T-cell (primary cell): ENCODE results near the gene CDH22. TPM values are rescaled to one million over a fixed set of nuclear protein-coding genes. Genes with fewer than 3 reads are reported as not detected.

Source experiments
- ATAC-seq, 4 experiments: fragments of 200-7000 bp in 3 of 4; fragments of 150-1000 bp in 1 of 4; cut with Tn5 transposase; replicated peaks in 1 of 4; 1 replicate in 3 of 4; 2 replicates in 1 of 4; pipeline ENCODE4 v1.10.0; 2021; ENCODE audit warnings: moderate library complexity in 3 of 4, mild to moderate bottlenecking in 2 of 4, moderate number of reproducible peaks in 1 of 4
- CTCF ChIA-PET, 2 donors: fragments of 300-600 bp; sonication (Branson Sonifier 250); formaldehyde crosslinking; loops; one replicate each; lab custom pipeline; 2022; ENCODE audit warnings: antibody characterized with exemption in 2 of 2; lab: Charles Lee
- POLR2A ChIA-PET, 2 donors: fragments of 300-600 bp; sonication (Branson Sonifier 250); formaldehyde crosslinking; loops; one replicate each; lab custom pipeline; 2022; ENCODE audit warnings: antibody characterized with exemption in 2 of 2; lab: Charles Lee
- DNase-seq, 35 experiments: peaks; one replicate each; pipeline versions ENCODE4 v3.0.0 to v3.0.0-alpha.2; 2013 to 2023
- H3K27ac ChIP-seq: one replicate; pipeline ENCODE4 v1.5.1; 2013; ENCODE audit warnings: low read length
- H3K27me3 ChIP-seq, 2 experiments: replicated peaks in 1 of 2; 1 replicate in 1 of 2; 2 replicates in 1 of 2; pipeline versions ENCODE4 v1.6.1 to v1.7.0; 2013; ENCODE audit warnings: low read length in 1 of 2, mixed read lengths in 1 of 2; ENCODE audit not compliant: control insufficient read depth in 2 of 2, insufficient read depth in 2 of 2; ENCODE audit errors: extremely low read depth in 1 of 2
- H3K36me3 ChIP-seq, 2 donors: 1 replicate in 1 of 2; 2 replicates in 1 of 2; pipeline versions ENCODE4 v1.6.1 to v1.7.0; 2013; ENCODE audit warnings: low read length in 1 of 2; ENCODE audit not compliant: control insufficient read depth in 2 of 2, insufficient read depth in 1 of 2; ENCODE audit errors: extremely low read depth in 1 of 2
- H3K4me1 ChIP-seq, 2 experiments: 1 replicate in 1 of 2; 2 replicates in 1 of 2; pipeline versions ENCODE4 v1.6.1 to v1.7.0; 2013; ENCODE audit warnings: low read length in 2 of 2, mixed read lengths in 1 of 2; ENCODE audit not compliant: insufficient read depth in 2 of 2, control insufficient read depth in 1 of 2; ENCODE audit errors: extremely low read depth in 1 of 2
- H3K4me3 ChIP-seq, 2 donors: 1 replicate in 1 of 2; 2 replicates in 1 of 2; pipeline versions ENCODE4 v1.5.1 to v1.7.0; 2013; ENCODE audit warnings: mild to moderate bottlenecking in 2 of 2, low read length in 1 of 2, moderate library complexity in 1 of 2; ENCODE audit not compliant: control insufficient read depth in 1 of 2; ENCODE audit errors: extremely low read depth in 1 of 2
- H3K9me3 ChIP-seq: 2 replicates; pipeline ENCODE4 v1.7.0; 2013
- H3K27ac Mint-ChIP-seq, 2 donors: one replicate each; pipeline ENCODE4 v1.8.0; 2020 to 2021; ENCODE audit warnings: mild to moderate bottlenecking in 2 of 2, mixed read lengths in 2 of 2
- H3K27me3 Mint-ChIP-seq, 2 donors: one replicate each; pipeline ENCODE4 v1.8.0; 2021 to 2022; ENCODE audit warnings: mixed read lengths in 2 of 2
- H3K36me3 Mint-ChIP-seq: one replicate; pipeline ENCODE4 v1.8.0; 2021; ENCODE audit warnings: mixed read lengths
- H3K4me1 Mint-ChIP-seq, 3 donors: one replicate each; pipeline ENCODE4 v1.8.0; 2020 to 2022; ENCODE audit warnings: mixed read lengths in 3 of 3, mild to moderate bottlenecking in 1 of 3
- H3K4me3 Mint-ChIP-seq, 3 donors: one replicate each; pipeline ENCODE4 v1.8.0; 2020 to 2022; ENCODE audit warnings: mild to moderate bottlenecking in 3 of 3, mixed read lengths in 3 of 3, moderate library complexity in 3 of 3
- H3K9me3 Mint-ChIP-seq, 3 donors: one replicate each; pipeline ENCODE4 v1.8.0; 2020 to 2022; ENCODE audit warnings: mixed read lengths in 3 of 3
- WGBS: methylation state at CpG from one replicate; pipeline ENCODE4 v1.1.5; 2013; ENCODE audit warnings: missing lambda C conversion rate; ENCODE audit not compliant: insufficient coverage; 5-methylcytosine and 5-hydroxymethylcytosine counted together
- total RNA-seq, 35 experiments: library from RNA in 6 of 35; stranded (reverse) in 6 of 35; fragments of 120-200 nt in 1 of 35; gene quantifications; one replicate each; pipeline versions ENCODE4 v1.2.1 to v1.2.4 and lab custom pipeline; 2013 to 2026

Gene CDH22
- total RNA-seq, 5 donors from 2014 or later (not counting 1 experiment from before 2014, with no cell fraction given): not detected

DNA sequence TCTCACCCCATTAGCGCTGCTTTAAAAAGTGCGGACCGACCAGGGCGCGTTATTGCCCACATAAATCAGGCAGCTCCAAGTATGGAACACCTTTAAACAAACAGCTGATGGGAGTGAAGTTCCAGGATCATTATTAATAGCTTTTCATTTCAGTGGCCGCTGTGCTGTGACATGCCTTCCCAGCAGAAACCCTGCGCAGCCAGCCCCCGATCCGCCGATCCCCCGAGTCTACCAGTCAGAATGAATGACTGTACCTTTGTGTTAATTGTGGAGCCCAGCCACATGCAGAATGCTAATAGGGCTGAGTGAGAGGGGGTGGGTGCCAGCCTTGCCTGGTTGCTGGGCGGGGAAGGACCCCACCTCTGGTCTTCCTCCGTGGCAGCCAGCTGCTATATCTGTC is 21.9 kb downstream of the CDH22 start:
- no peak for DNase-seq
- Mint-ChIP-seq H3K4me1 (no peaks in the 10 kb centered on the region), H3K27me3 (peaks cover 19 to 44% of the 10 kb centered on the region in 2 donors), H3K9me3 (no peaks in the 10 kb centered on the region), H3K4me3 (no peak overlapping the region), H3K27ac (no peak overlapping the region), H3K36me3 (no peaks in the 10 kb centered on the region)
- CTCF ChIA-PET: interaction anchor here in 1 of 2 donors (0.5 kb wide), 1 partner anchor 19 kb away, joined by 4 read pairs; no protein-coding TSS in a partner anchor
- H3K36me3 ChIP-seq: no peaks in the 10 kb centered on the region
- 79% methylated on average over 9 of the region's 13 CpGs for WGBS
- no peak overlapping the region for H3K4me3 ChIP-seq
- no peak for ATAC-seq
- POLR2A ChIA-PET: no interaction called here
- H3K27me3 ChIP-seq: peaks cover 0 to 39% of the 10 kb centered on the region in 2 experiments
- H3K4me1 ChIP-seq: no peaks in the 10 kb centered on the region
- H3K9me3 ChIP-seq: no peaks in the 10 kb centered on the region
- no peak overlapping the region for H3K27ac ChIP-seq

DNA sequence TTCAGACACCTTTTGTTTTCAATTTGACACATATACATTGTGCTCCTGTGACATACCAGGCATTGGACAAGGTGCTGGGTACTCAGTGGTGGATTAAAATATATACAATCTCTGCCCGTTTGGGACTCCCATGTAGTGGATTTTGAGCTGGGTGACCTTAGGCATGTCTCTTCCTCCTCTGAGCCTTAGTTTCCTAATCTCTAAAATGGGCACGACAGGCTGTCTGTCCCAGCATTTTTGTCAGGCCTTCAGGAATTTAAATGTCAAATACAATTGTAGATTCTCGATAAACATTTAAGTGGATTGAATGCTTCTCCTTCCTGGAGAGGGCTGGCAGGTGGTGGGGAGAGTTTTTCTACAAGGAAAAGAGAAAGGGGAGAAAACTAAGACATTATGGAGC is 22.6 kb downstream of the CDH22 start:
- DNase-seq (no peak), ATAC-seq (no peak)
- no peaks in the 10 kb centered on the region for H3K4me1 Mint-ChIP-seq
- Histone ChIP-seq H3K4me3 (no peak overlapping the region), H3K36me3 (no peaks in the 10 kb centered on the region), H3K9me3 (no peaks in the 10 kb centered on the region), H3K27me3 (peaks cover 0 to 41% of the 10 kb centered on the region in 2 experiments), H3K27ac (no peak overlapping the region), H3K4me1 (no peaks in the 10 kb centered on the region)
- H3K9me3 Mint-ChIP-seq: no peaks in the 10 kb centered on the region
- no peaks in the 10 kb centered on the region for H3K36me3 Mint-ChIP-seq
- H3K4me3 Mint-ChIP-seq: no peak overlapping the region
- no peak overlapping the region for H3K27ac Mint-ChIP-seq
- POLR2A ChIA-PET: no interaction called here
- WGBS: no CpG with 5 or more reads among the region's 3 CpGs
- CTCF ChIA-PET: no interaction called here
- peaks cover 19 to 48% of the 10 kb centered on the region in 2 donors for H3K27me3 Mint-ChIP-seq

DNA sequence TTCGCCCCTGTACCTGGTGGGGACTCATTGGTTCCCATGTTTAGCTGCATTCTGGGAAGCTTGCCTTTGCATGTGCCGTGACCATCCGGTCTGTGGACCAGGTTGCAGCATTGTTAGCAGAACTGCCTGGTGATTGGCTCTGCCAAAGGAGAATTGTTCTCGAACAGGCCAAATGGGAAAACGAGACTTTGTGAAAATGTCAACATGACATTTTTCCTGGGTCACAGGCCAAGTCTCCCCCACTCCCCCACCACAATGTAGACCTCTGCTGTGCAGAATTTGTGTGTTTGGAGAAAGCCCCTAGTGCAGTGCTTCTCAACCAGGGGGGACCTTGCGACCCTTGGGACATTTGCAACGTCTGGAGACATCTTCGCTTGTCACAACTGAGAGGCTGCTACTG is 23.2 kb downstream of the CDH22 start:
- WGBS: 58% methylated on average over 3 of the region's 8 CpGs
- H3K27ac Mint-ChIP-seq: no peak overlapping the region
- CTCF ChIA-PET: interaction anchor here in 1 of 2 donors (0.5 kb wide), 1 partner anchor 57 kb away, joined by 6 read pairs; no protein-coding TSS in a partner anchor

DNA sequence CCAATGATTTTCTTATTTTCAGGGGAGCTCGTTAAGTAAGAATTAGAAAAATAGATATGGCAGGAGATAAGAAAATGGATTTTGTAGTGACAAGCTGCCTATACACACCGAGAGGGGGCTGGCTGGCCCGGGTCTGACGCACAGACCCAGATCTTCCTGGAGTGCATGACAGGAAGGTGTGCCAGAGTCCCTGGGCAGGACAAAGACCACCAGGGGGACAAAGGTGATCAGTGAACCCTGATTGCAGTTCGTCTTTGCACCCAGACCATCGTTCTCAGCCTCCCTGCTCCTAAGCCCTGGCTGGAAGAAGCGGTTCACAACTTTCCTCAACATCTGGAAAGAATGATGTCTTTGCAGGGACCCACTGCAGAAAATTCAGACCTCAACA is 24.3 kb downstream of the CDH22 start:
- no peaks in the 10 kb centered on the region for H3K9me3 Mint-ChIP-seq
- H3K27ac Mint-ChIP-seq: no peak overlapping the region
- ATAC-seq (no peak), DNase-seq (no peak)
- Histone ChIP-seq H3K9me3 (no peaks in the 10 kb centered on the region), H3K27ac (no peak overlapping the region), H3K4me3 (no peak overlapping the region), H3K27me3 (peaks cover 0 to 39% of the 10 kb centered on the region in 2 experiments), H3K36me3 (no peaks in the 10 kb centered on the region), H3K4me1 (no peaks in the 10 kb centered on the region)
- ChIA-PET POLR2A (no interaction called here), CTCF (no interaction called here)
- H3K4me3 Mint-ChIP-seq: no peak overlapping the region
- H3K36me3 Mint-ChIP-seq: no peaks in the 10 kb centered on the region
- no peaks in the 10 kb centered on the region for H3K4me1 Mint-ChIP-seq
- 52% methylated on average over 6 of the region's 7 CpGs for WGBS
- peaks cover 18 to 49% of the 10 kb centered on the region in 2 donors for H3K27me3 Mint-ChIP-seq

More for the DNA sequence above, 23.2 kb downstream of the CDH22 start:
- H3K27me3 ChIP-seq: peaks cover 0 to 37% of the 10 kb centered on the region in 2 experiments
- Mint-ChIP-seq H3K9me3 (no peaks in the 10 kb centered on the region), H3K27me3 (peaks cover 13 to 46% of the 10 kb centered on the region in 2 donors), H3K36me3 (no peaks in the 10 kb centered on the region), H3K4me3 (no peak overlapping the region), H3K4me1 (no peaks in the 10 kb centered on the region)
- no peak for DNase-seq
- no peaks in the 10 kb centered on the region for H3K9me3 ChIP-seq
- no peaks in the 10 kb centered on the region for H3K36me3 ChIP-seq
- no peaks in the 10 kb centered on the region for H3K4me1 ChIP-seq
- H3K27ac ChIP-seq: no peak overlapping the region
- ATAC-seq: no peak
- no peak overlapping the region for H3K4me3 ChIP-seq
- POLR2A ChIA-PET: no interaction called here

- H3K27ac ChIP-seq: no peak overlapping the region
- ChIA-PET POLR2A (no interaction called here), CTCF (no interaction called here)
- ATAC-seq (no peak), DNase-seq (no peak)
- peaks cover 0 to 44% of the 10 kb centered on the region in 2 experiments for H3K27me3 ChIP-seq
- no peak overlapping the region for H3K4me3 ChIP-seq
- no peaks in the 10 kb centered on the region for H3K4me1 ChIP-seq
- Mint-ChIP-seq H3K27me3 (peaks cover 20 to 52% of the 10 kb centered on the region in 2 donors), H3K27ac (no peak overlapping the region), H3K9me3 (no peaks in the 10 kb centered on the region), H3K36me3 (no peaks in the 10 kb centered on the region), H3K4me1 (no peaks in the 10 kb centered on the region), H3K4me3 (no peak overlapping the region)
- WGBS: 82% methylated on average over 5 of the region's 12 CpGs
- no peaks in the 10 kb centered on the region for H3K36me3 ChIP-seq
- H3K9me3 ChIP-seq: no peaks in the 10 kb centered on the region
Measured at GRCh38 chr20:46283426-46284039, 24.8 kb downstream of the CDH22 start.

DNA sequence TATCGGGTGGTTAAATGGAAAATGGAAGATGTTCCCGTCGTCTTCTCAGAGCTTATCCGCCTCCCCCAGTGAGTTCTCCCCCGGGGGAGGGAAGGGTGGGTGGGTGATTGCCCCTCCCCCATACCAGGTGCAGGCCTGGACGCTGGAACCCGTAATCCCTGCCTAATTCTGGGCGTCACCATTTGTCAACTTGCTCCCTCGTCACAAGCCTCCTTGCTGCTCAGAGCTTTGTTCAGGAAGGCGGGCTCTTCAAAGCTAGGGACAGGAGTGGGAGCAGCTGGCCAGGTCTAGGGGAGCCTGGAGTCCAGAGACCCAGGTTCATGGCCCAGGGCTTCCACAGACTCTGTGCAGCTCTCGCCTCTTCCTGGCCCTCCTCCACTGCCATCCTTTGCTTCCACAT is 25.6 kb downstream of the CDH22 start:
- peaks cover 23 to 57% of the 10 kb centered on the region in 2 donors for H3K27me3 Mint-ChIP-seq
- CTCF ChIA-PET: no interaction called here
- no peaks in the 10 kb centered on the region for H3K9me3 ChIP-seq

More for the DNA sequence above, 25.6 kb downstream of the CDH22 start:
- Histone ChIP-seq H3K27me3 (peaks cover 0 to 53% of the 10 kb centered on the region in 2 experiments), H3K27ac (no peak overlapping the region), H3K4me3 (no peak overlapping the region), H3K4me1 (no peaks in the 10 kb centered on the region), H3K36me3 (no peaks in the 10 kb centered on the region)
- 28% methylated on average over 5 of the region's 11 CpGs for WGBS
- Mint-ChIP-seq H3K4me1 (no peaks in the 10 kb centered on the region), H3K36me3 (no peaks in the 10 kb centered on the region), H3K27ac (no peak overlapping the region), H3K4me3 (no peak overlapping the region), H3K9me3 (no peaks in the 10 kb centered on the region)
- ATAC-seq (no peak), DNase-seq (no peak)
- POLR2A ChIA-PET: no interaction called here
